HepG2 (cell line): ENCODE data around the gene ARR3. TPM values are rescaled to one million over a fixed set of nuclear protein-coding genes. Genes with fewer than 3 reads are reported as not detected.

ENCODE experiments used
- ATAC-seq: fragments of 200-7000 bp; cut with Tn5 transposase; 3 replicates; pipeline ENCODE4 v1.9.1; 2020; ENCODE audit warnings: mild to moderate bottlenecking, moderate library complexity
- BruUV-seq: library from RNA; stranded (reverse); fragments of 400-500 nt; replicated peaks from 2 replicates; lab custom pipeline; 2021; lab: Mats Ljungman, UMichigan
- CTCF ChIA-PET: fragments of 300-600 bp; formaldehyde crosslinking; extraction: SDS; loops from one replicate; lab custom pipeline; 2021; ENCODE audit warnings: low total read pairs, inconsistent platforms, low intra/inter-chr PET ratio; lab: Yijun Ruan, JAX
- POLR2A ChIA-PET: fragments of 350-600 bp; sonication (Branson Sonifier 250); formaldehyde crosslinking; loops from one replicate; lab custom pipeline; 2020; ENCODE audit warnings: antibody characterized with exemption, inconsistent platforms; lab: Yijun Ruan, JAX
- DNase-seq: peaks from one replicate; pipeline ENCODE4 v3.0.0-alpha.2; 2015; ENCODE audit warnings: low spot score
- FAIRE-seq: peaks from 3 replicates; lab custom pipeline; 2011; peaks lifted over from hg19 to GRCh38; lab: Jason Lieb, UNC
- H2AFZ ChIP-seq: one replicate; pipeline ENCODE4 v1.6.1; 2011; ENCODE audit warnings: low read length, inconsistent platforms
- H3K27ac ChIP-seq: fragments of 300-600 bp; 3 replicates; pipeline ENCODE4 v1.8.0; 2011; ENCODE audit warnings: mixed run types, mild to moderate bottlenecking, mixed read lengths, low read length, inconsistent platforms; ENCODE audit not compliant: insufficient read depth; ENCODE audit errors: extremely low read length
- H3K27me3 ChIP-seq, 2 experiments: fragments of 200-600 bp in 1 of 2; 2 replicates in 1 of 2; 3 replicates in 1 of 2; pipeline versions ENCODE4 v1.6.0 to v1.8.0; 2011; ENCODE audit warnings: low read length in 2 of 2, mild to moderate bottlenecking in 2 of 2, moderate library complexity in 2 of 2, inconsistent platforms in 1 of 2; ENCODE audit not compliant: insufficient read depth in 2 of 2, control insufficient read depth in 1 of 2
- H3K36me3 ChIP-seq, 2 experiments: fragments of 200-600 bp in 1 of 2; replicated peaks in 1 of 2; 2 replicates in 1 of 2; 3 replicates in 1 of 2; pipeline versions ENCODE4 v1.5.1 to v1.8.0; 2011; ENCODE audit warnings: low read length in 2 of 2, inconsistent platforms in 1 of 2; ENCODE audit not compliant: insufficient read depth in 2 of 2, control insufficient read depth in 1 of 2
- H3K4me1 ChIP-seq: 2 replicates; pipeline ENCODE4 v1.5.1; 2012; ENCODE audit warnings: low read length, inconsistent platforms; ENCODE audit not compliant: insufficient read depth
- H3K4me2 ChIP-seq: 2 replicates; pipeline ENCODE4 v1.6.0; 2011; ENCODE audit warnings: low read depth, low read length, inconsistent platforms
- H3K4me3 ChIP-seq, 3 experiments: fragments of 200-600 bp in 1 of 3; sonication (generic), shearing (Covaris generic) in 1 of 3; replicated peaks in 1 of 3; 2 replicates each; pipeline ENCODE4 v1.5.1; 2011 to 2016; ENCODE audit warnings: low read length in 3 of 3, inconsistent platforms in 2 of 3, low read depth in 2 of 3, mild to moderate bottlenecking in 2 of 3, control low read depth in 1 of 3, mixed read lengths in 1 of 3; ENCODE audit not compliant: insufficient read depth in 1 of 3
- H3K79me2 ChIP-seq: one replicate; pipeline ENCODE4 v1.6.1; 2011; ENCODE audit warnings: low read length, inconsistent platforms; ENCODE audit not compliant: insufficient read depth
- H3K9ac ChIP-seq: 2 replicates; pipeline ENCODE4 v1.6.0; 2011; ENCODE audit warnings: mild to moderate bottlenecking, low read depth, low read length, inconsistent platforms; ENCODE audit not compliant: insufficient read depth
- H3K9me3 ChIP-seq: 2 replicates; pipeline ENCODE4 v1.5.1; 2012; ENCODE audit warnings: mild to moderate bottlenecking, low read length
- H4K20me1 ChIP-seq: 2 replicates; pipeline ENCODE4 v1.6.0; 2011; ENCODE audit warnings: inconsistent platforms, mild to moderate bottlenecking, low read length, moderate library complexity; ENCODE audit not compliant: insufficient read depth
- BRD4 ChIP-seq: sonication (generic); formaldehyde crosslinking; IDR thresholded peaks from 2 replicates; pipeline ENCODE4 v1.4.0; 2020; ENCODE audit warnings: missing genetic modification reagents
- ELF1 ChIP-seq: sonication (generic); formaldehyde crosslinking; IDR thresholded peaks from 2 replicates; pipeline ENCODE4 v1.4.0; 2020; ENCODE audit warnings: missing genetic modification reagents
- HNRNPK ChIP-seq: fragments of 200-400 bp; formaldehyde crosslinking; IDR thresholded peaks from 2 replicates; pipeline ENCODE4 v1.6.1; 2018; ENCODE audit warnings: low read length, low read depth, moderate library complexity, mild to moderate bottlenecking; ENCODE audit not compliant: poor library complexity, severe bottlenecking
- JARID2 ChIP-seq: sonication (generic); formaldehyde crosslinking; IDR thresholded peaks from 2 replicates; pipeline ENCODE4 v1.8.1; 2023; ENCODE audit warnings: missing genetic modification reagents, inconsistent platforms; ENCODE audit not compliant: insufficient replicate concordance
- POLR2A ChIP-seq, 2 experiments: IDR thresholded peaks; 2 replicates each; pipeline ENCODE4 v1.6.1; 2011; ENCODE audit warnings: low read depth in 2 of 2, low read length in 2 of 2, mild to moderate bottlenecking in 1 of 2, moderate library complexity in 1 of 2; ENCODE audit not compliant: insufficient read depth in 1 of 2
- SP4 ChIP-seq: sonication (generic); formaldehyde crosslinking; IDR thresholded peaks from 2 replicates; pipeline ENCODE4 v1.8.1; 2023; ENCODE audit warnings: mild to moderate bottlenecking, missing genetic modification reagents
- ZBTB1 ChIP-seq: sonication (generic); formaldehyde crosslinking; IDR thresholded peaks from 2 replicates; pipeline ENCODE4 v1.4.0; 2020; ENCODE audit warnings: missing genetic modification reagents, borderline replicate concordance
- ZNF367 ChIP-seq: sonication (generic); formaldehyde crosslinking; IDR thresholded peaks from 2 replicates; pipeline ENCODE4 v1.4.0; 2020; ENCODE audit warnings: missing genetic modification reagents, borderline replicate concordance
- ZNF430 ChIP-seq: sonication (generic); formaldehyde crosslinking; IDR thresholded peaks from 2 replicates; pipeline ENCODE4 v1.9.0; 2021; ENCODE audit warnings: mild to moderate bottlenecking, missing genetic modification reagents
- ZNF431 ChIP-seq: sonication (generic); formaldehyde crosslinking; IDR thresholded peaks from 2 replicates; pipeline ENCODE4 v1.9.0; 2022; ENCODE audit warnings: missing genetic modification reagents, low read depth, mild to moderate bottlenecking, borderline replicate concordance
- ZNF432 ChIP-seq: sonication (generic); formaldehyde crosslinking; IDR thresholded peaks from 2 replicates; pipeline ENCODE4 v1.5.0; 2020; ENCODE audit warnings: missing genetic modification reagents, mild to moderate bottlenecking, borderline replicate concordance
- ZZZ3 ChIP-seq: sonication (generic); formaldehyde crosslinking; IDR thresholded peaks from 2 replicates; pipeline ENCODE4 v1.4.0; 2020; ENCODE audit warnings: missing genetic modification reagents, mild to moderate bottlenecking, borderline replicate concordance
- WGBS: methylation state at CpG from one replicate; pipeline ENCODE4 v1.1.6; 2017; ENCODE audit warnings: low lambda C conversion rate; 5-methylcytosine and 5-hydroxymethylcytosine counted together
- in situ Hi-C: cut with HindIII; loops from 2 replicates; pipeline ENCODE4 v1.10.0; 2017; ENCODE audit warnings: low pct_unique_long_range_greater_than_20kb; ENCODE audit not compliant: extremely low pct_ligation_motif_present
- intact Hi-C: fragments of 100-400 bp; cut with micrococcal nuclease; formaldehyde crosslinking; loops from one replicate; pipeline ENCODE4 v1.10.0; 2022; ENCODE audit not compliant: unreplicated experiment
- polyA plus RNA-seq, 8 experiments: library from polyadenylated mRNA; depleted of rRNA in 3 of 8; stranded (reverse) in 7 of 8; unstranded in 1 of 8; fragments of >200 nt; fragmentation: Illumina TruSeq in 4 of 8; extraction: Trizol in 4 of 8; gene quantifications; 2 replicates each; pipeline versions ENCODE4 v1.2.1 to v1.2.3, GENCODE V29; 2011 to 2016; ENCODE audit warnings: low read depth in 4 of 8, missing spikeins in 1 of 8, mixed read lengths in 1 of 8; ENCODE audit not compliant: insufficient read depth in 1 of 8
- total RNA-seq, 5 experiments: library from RNA; depleted of rRNA; stranded (reverse); fragments of >200 nt; fragmentation: Illumina TruSeq; extraction: Trizol; gene quantifications; 2 replicates each; pipeline ENCODE4 v1.2.3, GENCODE V29; 2016; ENCODE audit warnings: low read depth in 1 of 5
- TF ChIP-seq, protein P1 (sequence below): sonication (generic); formaldehyde crosslinking; IDR thresholded peaks from 2 replicates; pipeline ENCODE4 v1.5.0; 2020; ENCODE audit warnings: missing genetic modification reagents, mild to moderate bottlenecking, borderline replicate concordance
- TF ChIP-seq, protein P2 (sequence below): sonication (generic); formaldehyde crosslinking; IDR thresholded peaks from 2 replicates; pipeline ENCODE4 v1.5.0; 2020; ENCODE audit warnings: missing genetic modification reagents, mild to moderate bottlenecking, borderline replicate concordance
- TF ChIP-seq, protein P3 (sequence below): sonication (generic); formaldehyde crosslinking; IDR thresholded peaks from 2 replicates; pipeline ENCODE4 v1.8.0; 2022; ENCODE audit warnings: mild to moderate bottlenecking, missing genetic modification reagents, moderate library complexity

ARR3 gene
- total and polyA plus RNA-seq, 2 of the 13 experiments (the other 11 are each of a cell fraction or from before 2014, with no cell fraction given): not detected

DNA sequence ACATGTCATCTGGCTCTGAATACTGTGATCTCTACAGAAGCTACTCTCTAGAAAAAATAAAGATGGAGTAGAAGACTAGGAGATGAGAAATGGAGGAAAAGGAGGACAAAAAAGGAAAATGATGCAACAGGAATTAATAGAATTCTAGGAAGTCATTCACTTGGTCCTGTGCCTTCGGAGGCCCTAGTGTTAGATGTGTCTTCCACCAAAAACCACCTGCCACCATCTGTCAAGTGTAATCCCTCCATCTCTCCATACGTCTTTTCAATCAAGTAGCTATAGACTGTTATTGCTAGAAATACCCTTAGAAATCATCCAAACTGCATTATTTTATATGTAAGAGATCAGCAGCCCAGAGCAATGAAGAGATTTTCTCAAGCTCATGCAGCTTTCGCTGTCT is 10.9 kb downstream of the ARR3 start:
- in situ Hi-C loops: no loop called here
- no peaks in the 10 kb centered on the region for H4K20me1 ChIP-seq
- no peak overlapping the region for H3K27ac ChIP-seq
- no peaks in the 10 kb centered on the region for H3K27me3 ChIP-seq
- ATAC-seq (no peak), FAIRE-seq (no peak), DNase-seq (no peak)
- intact Hi-C loops: no loop called here
- no peak overlapping the region for H2AFZ ChIP-seq
- ChIA-PET CTCF (no interaction called here), POLR2A (no interaction called here)
- TF ChIP-seq, protein P1, sequence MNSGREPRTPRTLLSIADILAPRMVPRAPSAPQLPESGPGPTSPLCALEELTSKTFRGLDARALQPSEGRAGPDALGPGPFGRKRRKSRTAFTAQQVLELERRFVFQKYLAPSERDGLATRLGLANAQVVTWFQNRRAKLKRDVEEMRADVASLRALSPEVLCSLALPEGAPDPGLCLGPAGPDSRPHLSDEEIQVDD (CRISPR knock-in tag): no peak
- TF ChIP-seq BRD4 (CRISPR knock-in tag): no peak
- TF ChIP-seq POLR2A (IDR thresholded peaks at IDR 0.05; ENCODE audit: insufficient read depth in 1 of 2, low read depth in 2 of 2, low read length in 2 of 2): no peak
- TF ChIP-seq, protein P2, sequence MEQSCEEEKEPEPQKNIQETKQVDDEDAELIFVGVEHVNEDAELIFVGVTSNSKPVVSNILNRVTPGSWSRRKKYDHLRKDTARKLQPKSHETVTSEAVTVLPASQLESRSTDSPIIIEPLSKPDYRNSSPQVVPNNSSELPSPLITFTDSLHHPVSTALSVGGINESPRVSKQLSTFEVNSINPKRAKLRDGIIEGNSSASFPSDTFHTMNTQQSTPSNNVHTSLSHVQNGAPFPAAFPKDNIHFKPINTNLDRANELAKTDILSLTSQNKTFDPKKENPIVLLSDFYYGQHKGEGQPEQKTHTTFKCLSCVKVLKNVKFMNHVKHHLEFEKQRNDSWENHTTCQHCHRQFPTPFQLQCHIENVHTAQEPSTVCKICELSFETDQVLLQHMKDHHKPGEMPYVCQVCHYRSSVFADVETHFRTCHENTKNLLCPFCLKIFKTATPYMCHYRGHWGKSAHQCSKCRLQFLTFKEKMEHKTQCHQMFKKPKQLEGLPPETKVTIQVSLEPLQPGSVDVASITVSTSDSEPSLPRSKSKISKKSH: no peak
- no peak for TF ChIP-seq ZBTB1
- no peak for TF ChIP-seq ZNF367 (CRISPR knock-in tag)
- TF ChIP-seq, protein P3, sequence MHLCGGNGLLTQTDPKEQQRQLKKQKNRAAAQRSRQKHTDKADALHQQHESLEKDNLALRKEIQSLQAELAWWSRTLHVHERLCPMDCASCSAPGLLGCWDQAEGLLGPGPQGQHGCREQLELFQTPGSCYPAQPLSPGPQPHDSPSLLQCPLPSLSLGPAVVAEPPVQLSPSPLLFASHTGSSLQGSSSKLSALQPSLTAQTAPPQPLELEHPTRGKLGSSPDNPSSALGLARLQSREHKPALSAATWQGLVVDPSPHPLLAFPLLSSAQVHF (CRISPR knock-in tag): no peak
- no peak for TF ChIP-seq ZNF432
- TF ChIP-seq ELF1 (CRISPR knock-in tag): no peak
- no peak for TF ChIP-seq ZNF430
- TF ChIP-seq ZNF431: no peak
- TF ChIP-seq SP4 (CRISPR knock-in tag): no peak
- TF ChIP-seq HNRNPK: no peak
- TF ChIP-seq ZZZ3 (CRISPR knock-in tag): no peak
- TF ChIP-seq JARID2 (CRISPR knock-in tag): no peak
- peaks cover 8% of the 10 kb centered on the region for H3K4me1 ChIP-seq
- no peaks in the 10 kb centered on the region for H3K9me3 ChIP-seq
- WGBS: 74% methylated on average over 3 of the region's 3 CpGs
- H3K9ac ChIP-seq: no peak overlapping the region
- H3K4me2 ChIP-seq: no peak overlapping the region
- H3K4me3 ChIP-seq: no peak overlapping the region
- no TSS peak for BruUV-seq
- no peaks in the 10 kb centered on the region for H3K79me2 ChIP-seq
- no peaks in the 10 kb centered on the region for H3K36me3 ChIP-seq
